ENCODE data around the gene JMJD1C. TPM values are rescaled to one million over a fixed set of nuclear protein-coding genes. Genes with fewer than 3 reads are reported as not detected.

JMJD1C gene
- total and polyA plus RNA-seq, 11 donors = 20.3 to 54.6 (median 34.1) TPM

GRCh38 chr10:63438506-63439498 is 27.0 kb downstream of the JMJD1C start:
- DNase-seq = no peak
- Histone ChIP-seq H3K4me1 (peaks cover 0 to 85% (median 54%) of the 10 kb centered on the region in 12 donors), H3K36me3 (no peaks in the 10 kb centered on the region), H3K27me3 (no peaks in the 10 kb centered on the region), H3K9me3 (no peaks in the 10 kb centered on the region), H3K27ac (no peak overlapping the region), H3K4me3 (no peak overlapping the region)
- 70 to 78% (median 77%) methylated on average over 8 of the region's 8 CpGs for WGBS, 4 donors
- ATAC-seq = no peak
- TF ChIP-seq POLR2A (IDR thresholded peaks at IDR 0.05) = no peak
- TF ChIP-seq CTCF (IDR thresholded peaks at IDR 0.05) = no peak
- intact Hi-C loops (cut with DNase I) = no loop called here

GRCh38 chr10:63437116-63437949 is 28.4 kb downstream of the JMJD1C start:
- H3K4me3 ChIP-seq = no peak overlapping the region
- H3K27ac ChIP-seq = no peak overlapping the region
- peaks cover 0 to 82% (median 55%) of the 10 kb centered on the region in 12 donors for H3K4me1 ChIP-seq
- intact Hi-C loops (cut with DNase I) = no loop called here
- H3K9me3 ChIP-seq = no peaks in the 10 kb centered on the region
- TF ChIP-seq CTCF (IDR thresholded peaks at IDR 0.05) (no peak), POLR2A (IDR thresholded peaks at IDR 0.05) (no peak)
- no peak for DNase-seq
- 75 to 87% (median 81%) methylated on average over 2 of the region's 2 CpGs for WGBS, 4 donors
- H3K36me3 ChIP-seq = no peaks in the 10 kb centered on the region
- no peaks in the 10 kb centered on the region for H3K27me3 ChIP-seq
- peak in 1 of 4 donors; percentile 42 for ATAC-seq

- H3K36me3 ChIP-seq = no peaks in the 10 kb centered on the region
- no peak for ATAC-seq
- H3K27ac ChIP-seq = no peak overlapping the region
- H3K4me3 ChIP-seq = no peak overlapping the region
- H3K27me3 ChIP-seq = no peaks in the 10 kb centered on the region
- intact Hi-C loops (cut with DNase I) = no loop called here
- no peak for DNase-seq
- H3K4me1 ChIP-seq = peaks cover 3 to 82% (median 50%) of the 10 kb centered on the region in 12 donors
- TF ChIP-seq CTCF (IDR thresholded peaks at IDR 0.05) = no peak
- TF ChIP-seq POLR2A (IDR thresholded peaks at IDR 0.05) = no peak
- no peaks in the 10 kb centered on the region for H3K9me3 ChIP-seq
- WGBS, 4 donors = 94 to 100% (median 97%) methylated on average over 1 of the region's 1 CpG
These were observed 29.6 kb downstream of the JMJD1C start for GRCh38 chr10:63436225-63436624.
